Measurements from ENCODE around the gene OGFOD2.

- TF ChIP-seq CTCF (optimal IDR thresholded peaks at IDR 0.05 in 1 of 3, IDR thresholded peaks at IDR 0.05 in 1 of 3, conservative IDR thresholded peaks at IDR 0.05 in 1 of 3; ENCODE audit: extremely low read depth in 1 of 3, insufficient read depth in 2 of 3, low read length in 3 of 3): no peak
- no peak for TF ChIP-seq EZH2 (IDR thresholded peaks at IDR 0.05; ENCODE audit: low read length)
These were observed 14.3 kb downstream of the OGFOD2 start for GRCh38 chr12:122989225-122989839.
